CD14-positive monocyte (primary cell): Measurements from ENCODE around the gene NFE2L1. TPM values are rescaled to one million over a fixed set of nuclear protein-coding genes. Genes with fewer than 3 reads are reported as not detected.
"Not testable (repeated sequence)": the region's sequence is repeated elsewhere in the genome, so short reads cannot be mapped to it uniquely, and the experiment has no call there.

Experiments used
- DNase-seq, 3 donors: peaks; one replicate each; pipeline ENCODE4 v3.0.0-alpha.2; 2011 to 2022
- H2AFZ ChIP-seq: 2 replicates; pipeline ENCODE4 v1.6.0; 2012; ENCODE audit warnings: mild to moderate bottlenecking, low read depth, low read length, inconsistent platforms; ENCODE audit not compliant: insufficient read depth, poor library complexity, severe bottlenecking
- H3K27ac ChIP-seq, 2 donors: 1 replicate in 1 of 2; 2 replicates in 1 of 2; pipeline ENCODE4 v1.5.1; 2012 to 2013; ENCODE audit warnings: low read length in 2 of 2, control low read depth in 1 of 2, inconsistent platforms in 1 of 2, low read depth in 1 of 2, mild to moderate bottlenecking in 1 of 2
- H3K27me3 ChIP-seq, 2 donors: one replicate each; pipeline versions ENCODE4 v1.6.0 to v1.6.1; 2011 to 2013; ENCODE audit warnings: low read length in 2 of 2; ENCODE audit not compliant: control insufficient read depth in 2 of 2, insufficient read depth in 2 of 2
- H3K36me3 ChIP-seq, 2 donors: replicated peaks in 1 of 2; 1 replicate in 1 of 2; 2 replicates in 1 of 2; pipeline versions ENCODE4 v1.5.1 to v1.6.1; 2012 to 2013; ENCODE audit warnings: low read length in 2 of 2, control low read depth in 1 of 2, inconsistent platforms in 1 of 2, mild to moderate bottlenecking in 1 of 2; ENCODE audit not compliant: insufficient read depth in 2 of 2, control insufficient read depth in 1 of 2
- H3K4me1 ChIP-seq, 2 donors: 1 replicate in 1 of 2; 2 replicates in 1 of 2; pipeline versions ENCODE4 v1.5.1 to v1.6.1; 2012 to 2013; ENCODE audit warnings: low read length in 2 of 2, control low read depth in 1 of 2, inconsistent platforms in 1 of 2, mild to moderate bottlenecking in 1 of 2, moderate library complexity in 1 of 2; ENCODE audit not compliant: insufficient read depth in 2 of 2, control insufficient read depth in 1 of 2
- H3K4me2 ChIP-seq: replicated peaks from 2 replicates; pipeline ENCODE3; 2012; ENCODE audit warnings: low read length, moderate library complexity, mild to moderate bottlenecking; ENCODE audit not compliant: poor library complexity, severe bottlenecking; ENCODE audit errors: extremely low read depth
- H3K4me3 ChIP-seq, 3 experiments: fragments of 200-600 bp in 1 of 3; sonication (generic) in 1 of 3; replicated peaks in 1 of 3; 1 replicate in 2 of 3; 2 replicates in 1 of 3; pipeline ENCODE4 v1.5.1; 2011 to 2013; ENCODE audit warnings: low read length in 3 of 3, mild to moderate bottlenecking in 3 of 3, control low read depth in 2 of 3, low read depth in 2 of 3, inconsistent platforms in 1 of 3, moderate library complexity in 1 of 3
- H3K79me2 ChIP-seq: 2 replicates; pipeline ENCODE4 v1.6.0; 2012; ENCODE audit warnings: mild to moderate bottlenecking, control low read depth, inconsistent platforms, low read length, moderate library complexity; ENCODE audit not compliant: insufficient read depth
- H3K9ac ChIP-seq: 2 replicates; pipeline ENCODE4 v1.6.0; 2017; ENCODE audit warnings: low read length, mild to moderate bottlenecking; ENCODE audit not compliant: insufficient read depth, poor library complexity, severe bottlenecking
- H3K9me3 ChIP-seq, 2 donors: replicated peaks in 1 of 2; 1 replicate in 1 of 2; 2 replicates in 1 of 2; pipeline versions ENCODE4 v1.5.1 to v1.6.1; 2012 to 2013; ENCODE audit warnings: low read length in 2 of 2, control low read depth in 1 of 2; ENCODE audit not compliant: control insufficient read depth in 1 of 2, insufficient read depth in 1 of 2
- H4K20me1 ChIP-seq: 2 replicates; pipeline ENCODE4 v1.6.0; 2012; ENCODE audit warnings: mild to moderate bottlenecking, low read length, control low read depth, moderate library complexity; ENCODE audit not compliant: insufficient read depth
- H3K27ac Mint-ChIP-seq, 7 donors: one replicate each; pipeline ENCODE4 v1.8.0; 2020; ENCODE audit warnings: mild to moderate bottlenecking in 7 of 7, mixed read lengths in 7 of 7, moderate library complexity in 6 of 7, inconsistent platforms in 2 of 7
- H3K27me3 Mint-ChIP-seq, 3 donors: one replicate each; pipeline ENCODE4 v1.8.0; 2021 to 2022; ENCODE audit warnings: low read depth in 3 of 3, mild to moderate bottlenecking in 3 of 3, mixed read lengths in 3 of 3, moderate library complexity in 3 of 3, inconsistent platforms in 1 of 3
- H3K36me3 Mint-ChIP-seq, 2 donors: one replicate each; pipeline ENCODE4 v1.8.0; 2020; ENCODE audit warnings: mixed read lengths in 2 of 2, inconsistent platforms in 1 of 2, mild to moderate bottlenecking in 1 of 2
- H3K4me1 Mint-ChIP-seq: one replicate; pipeline ENCODE4 v1.8.0; 2020; ENCODE audit warnings: mild to moderate bottlenecking, mixed read lengths
- H3K4me3 Mint-ChIP-seq, 2 donors: one replicate each; pipeline ENCODE4 v1.8.0; 2020; ENCODE audit warnings: mild to moderate bottlenecking in 2 of 2, mixed read lengths in 2 of 2, moderate library complexity in 1 of 2
- H3K9me3 Mint-ChIP-seq, 7 donors: one replicate each; pipeline ENCODE4 v1.8.0; 2020 to 2022; ENCODE audit warnings: mixed read lengths in 7 of 7, mild to moderate bottlenecking in 6 of 7, moderate library complexity in 6 of 7, inconsistent platforms in 2 of 7
- WGBS: methylation state at CpG from one replicate; pipeline ENCODE4 v1.1.5; 2013; ENCODE audit warnings: missing lambda C conversion rate; ENCODE audit not compliant: insufficient coverage; 5-methylcytosine and 5-hydroxymethylcytosine counted together
- intact Hi-C, 2 donors: fragments of 100-400 bp; cut with micrococcal nuclease; formaldehyde crosslinking; loops; one replicate each; pipeline versions ENCODE4 v1.15.0 to v1.15.1; 2023
- polyA plus RNA-seq, 3 donors: library from polyadenylated mRNA; depleted of rRNA in 1 of 3; unstranded in 2 of 3; stranded (reverse) in 1 of 3; fragments of 300-500 nt in 2 of 3; fragments of >200 nt in 1 of 3; fragmentation: Illumina TruSeq in 2 of 3; gene quantifications; 1 replicate in 2 of 3; 2 replicates in 1 of 3; pipeline ENCODE4 v1.2.3, GENCODE V29; 2012 to 2021
- TF ChIP-seq, protein P1 (sequence below): fragments of 200-600 bp; IDR thresholded peaks from one replicate; pipeline ENCODE4 v1.8.0; 2022; ENCODE audit warnings: antibody characterized with exemption, mild to moderate bottlenecking

Gene NFE2L1
- polyA plus RNA-seq, 3 donors, result 2.8 to 27.0 (median 7.1) TPM

DNA sequence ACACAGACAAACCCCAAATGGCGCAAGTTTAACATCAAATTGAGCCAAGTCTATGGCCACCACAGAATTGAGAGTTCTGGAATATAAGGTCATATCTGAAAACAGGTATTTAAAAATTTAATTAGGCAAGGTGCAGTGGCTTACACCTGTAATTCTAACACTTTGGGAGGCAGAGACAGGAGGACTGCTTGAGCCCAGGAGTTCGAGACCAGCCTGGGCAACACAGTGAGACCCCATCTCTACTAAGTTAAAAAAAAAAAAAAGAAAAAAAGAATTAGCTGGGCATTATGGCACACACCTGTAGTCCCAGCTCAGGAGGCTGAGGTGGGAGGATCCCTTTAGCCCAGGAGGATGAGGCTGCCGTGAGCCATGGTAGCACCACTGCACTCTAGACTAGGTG lies 19.1 kb downstream of the NFE2L1 start:
- Histone ChIP-seq H3K9ac (no peak overlapping the region), H3K4me1 (no peaks in the 10 kb centered on the region), H4K20me1 (peaks cover 6% of the 10 kb centered on the region), H3K9me3 (no peaks in the 10 kb centered on the region), H3K36me3 (peaks cover 56 to 97% of the 10 kb centered on the region in 2 donors), H2AFZ (no peak overlapping the region), H3K4me3 (no peak overlapping the region), H3K27ac (no peak overlapping the region), H3K27me3 (no peaks in the 10 kb centered on the region), H3K4me2 (no peak overlapping the region), H3K79me2 (no peaks in the 10 kb centered on the region)
- Mint-ChIP-seq H3K4me3 (no peak overlapping the region), H3K4me1 (peaks cover 3% of the 10 kb centered on the region), H3K27me3 (peaks cover 0 to 3% (median 1%) of the 10 kb centered on the region in 3 donors), H3K9me3 (no peaks in the 10 kb centered on the region), H3K27ac (no peak overlapping the region), H3K36me3 (peaks cover 62 to 84% of the 10 kb centered on the region in 2 donors)
- TF ChIP-seq, protein P1, sequence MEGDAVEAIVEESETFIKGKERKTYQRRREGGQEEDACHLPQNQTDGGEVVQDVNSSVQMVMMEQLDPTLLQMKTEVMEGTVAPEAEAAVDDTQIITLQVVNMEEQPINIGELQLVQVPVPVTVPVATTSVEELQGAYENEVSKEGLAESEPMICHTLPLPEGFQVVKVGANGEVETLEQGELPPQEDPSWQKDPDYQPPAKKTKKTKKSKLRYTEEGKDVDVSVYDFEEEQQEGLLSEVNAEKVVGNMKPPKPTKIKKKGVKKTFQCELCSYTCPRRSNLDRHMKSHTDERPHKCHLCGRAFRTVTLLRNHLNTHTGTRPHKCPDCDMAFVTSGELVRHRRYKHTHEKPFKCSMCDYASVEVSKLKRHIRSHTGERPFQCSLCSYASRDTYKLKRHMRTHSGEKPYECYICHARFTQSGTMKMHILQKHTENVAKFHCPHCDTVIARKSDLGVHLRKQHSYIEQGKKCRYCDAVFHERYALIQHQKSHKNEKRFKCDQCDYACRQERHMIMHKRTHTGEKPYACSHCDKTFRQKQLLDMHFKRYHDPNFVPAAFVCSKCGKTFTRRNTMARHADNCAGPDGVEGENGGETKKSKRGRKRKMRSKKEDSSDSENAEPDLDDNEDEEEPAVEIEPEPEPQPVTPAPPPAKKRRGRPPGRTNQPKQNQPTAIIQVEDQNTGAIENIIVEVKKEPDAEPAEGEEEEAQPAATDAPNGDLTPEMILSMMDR, result no peak
- DNase-seq, result no peak
- intact Hi-C loops, result no loop called here
- WGBS, result no CpG with 5 or more reads among the region's 3 CpGs

DNA sequence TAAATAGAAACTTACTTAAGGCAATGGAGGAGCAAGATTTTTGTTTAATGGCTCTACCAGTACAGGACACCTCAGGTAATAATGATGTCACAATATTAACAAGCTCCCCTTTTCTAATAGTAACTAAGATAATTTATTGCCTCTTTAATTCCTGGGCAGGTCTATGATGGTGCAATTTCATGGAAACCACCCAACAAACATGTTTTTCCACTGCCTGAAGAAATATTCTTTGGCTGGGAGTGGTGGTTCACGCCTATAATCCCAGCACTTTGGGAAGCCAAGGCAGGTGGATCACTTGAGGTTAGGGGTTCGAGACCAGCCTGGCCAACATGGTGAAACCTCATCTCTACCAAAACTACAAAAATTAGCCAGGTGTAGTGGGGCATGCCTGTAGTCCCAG lies 19.6 kb downstream of the NFE2L1 start:
- H3K27me3 Mint-ChIP-seq, H3K9me3 ChIP-seq, H3K9me3 Mint-ChIP-seq, DNase-seq, H4K20me1 ChIP-seq, H3K4me1 ChIP-seq, H3K79me2 ChIP-seq, intact Hi-C loops, H3K4me2 ChIP-seq, H2AFZ ChIP-seq, H3K9ac ChIP-seq, H3K4me3 Mint-ChIP-seq, H3K27me3 ChIP-seq, H3K4me1 Mint-ChIP-seq, H3K4me3 ChIP-seq, H3K27ac Mint-ChIP-seq, H3K27ac ChIP-seq: not testable (repeated sequence)
- peaks cover 53 to 97% of the 10 kb centered on the region in 2 donors for H3K36me3 ChIP-seq
- no CpG with 5 or more reads among the region's 2 CpGs for WGBS
- peaks cover 59 to 84% of the 10 kb centered on the region in 2 donors for H3K36me3 Mint-ChIP-seq
